ENCODE results near the gene STK25. TPM values are rescaled to one million over a fixed set of nuclear protein-coding genes. Genes with fewer than 3 reads are reported as not detected.

Gene STK25
- total and polyA plus RNA-seq, 2 donors = 86.6 to 198 TPM

- peaks cover 6 to 82% of the 10 kb centered on the region in 2 donors for H3K27me3 ChIP-seq (ENCODE audit: control insufficient read depth in 2 of 2, insufficient read depth in 1 of 2, low read length in 1 of 2)
- no peaks in the 10 kb centered on the region for H3K9me3 ChIP-seq (ENCODE audit: control insufficient read depth in 2 of 2, insufficient read depth in 1 of 2, low read length in 1 of 2)
- no peaks in the 10 kb centered on the region for H3K36me3 ChIP-seq (ENCODE audit: control insufficient read depth in 2 of 2, insufficient read depth in 2 of 2, low read length in 1 of 2)
- 64% methylated on average over 12 of the region's 12 CpGs for WGBS
- H3K4me1 ChIP-seq (ENCODE audit: control insufficient read depth in 2 of 2, insufficient read depth in 2 of 2, low read length in 2 of 2) = peaks cover 0 to 5% of the 10 kb centered on the region in 2 donors
- DNase-seq (ENCODE audit: low read depth in 6 of 9, low spot score in 9 of 9) = no peak
- no peak overlapping the region for H3K4me3 ChIP-seq (ENCODE audit: low read length in 2 of 2)
- H3K27ac ChIP-seq (ENCODE audit: low read depth in 1 of 2, low read length in 1 of 2) = no peak overlapping the region
Observed at GRCh38 chr2:241551599-241551997, 43.2 kb upstream of the STK25 start.

GRCh38 chr2:241550616-241551580 lies 42.5 kb upstream of the STK25 start:
- Histone ChIP-seq H3K36me3 (ENCODE audit: control insufficient read depth in 2 of 2, insufficient read depth in 2 of 2, low read length in 1 of 2) (no peaks in the 10 kb centered on the region), H3K4me1 (ENCODE audit: control insufficient read depth in 2 of 2, insufficient read depth in 2 of 2, low read length in 2 of 2) (peaks cover 0 to 5% of the 10 kb centered on the region in 2 donors), H3K27me3 (ENCODE audit: control insufficient read depth in 2 of 2, insufficient read depth in 1 of 2, low read length in 1 of 2) (peaks cover 6 to 83% of the 10 kb centered on the region in 2 donors), H3K27ac (ENCODE audit: low read depth in 1 of 2, low read length in 1 of 2) (no peak overlapping the region), H3K9me3 (ENCODE audit: control insufficient read depth in 2 of 2, insufficient read depth in 1 of 2, low read length in 1 of 2) (no peaks in the 10 kb centered on the region), H3K4me3 (ENCODE audit: low read length in 2 of 2) (no peak overlapping the region)
- WGBS = 65% methylated on average over 21 of the region's 21 CpGs
- no peak for DNase-seq (ENCODE audit: low read depth in 6 of 9, low spot score in 9 of 9)

- peaks cover 6 to 76% of the 10 kb centered on the region in 2 donors for H3K27me3 ChIP-seq (ENCODE audit: control insufficient read depth in 2 of 2, insufficient read depth in 1 of 2, low read length in 1 of 2)
- H3K27ac ChIP-seq (ENCODE audit: low read depth in 1 of 2, low read length in 1 of 2) = no peak overlapping the region
- H3K9me3 ChIP-seq (ENCODE audit: control insufficient read depth in 2 of 2, insufficient read depth in 1 of 2, low read length in 1 of 2) = no peaks in the 10 kb centered on the region
- 78% methylated on average over 3 of the region's 3 CpGs for whole genome bisulfite sequencing
- H3K36me3 ChIP-seq (ENCODE audit: control insufficient read depth in 2 of 2, insufficient read depth in 2 of 2, low read length in 1 of 2) = no peaks in the 10 kb centered on the region
- H3K4me3 ChIP-seq (ENCODE audit: low read length in 2 of 2) = no peak overlapping the region
- no peaks in the 10 kb centered on the region for H3K4me1 ChIP-seq (ENCODE audit: control insufficient read depth in 2 of 2, insufficient read depth in 2 of 2, low read length in 2 of 2)
- DNase-seq (ENCODE audit: low read depth in 6 of 9, low spot score in 9 of 9) = no peak
Observed at GRCh38 chr2:241548451-241548835, 40.1 kb upstream of the STK25 start.

GRCh38 chr2:241547781-241548450 lies 39.5 kb upstream of the STK25 start:
- WGBS = 93% methylated on average over 16 of the region's 16 CpGs
- Histone ChIP-seq H3K27ac (ENCODE audit: low read depth in 1 of 2, low read length in 1 of 2) (no peak overlapping the region), H3K9me3 (ENCODE audit: control insufficient read depth in 2 of 2, insufficient read depth in 1 of 2, low read length in 1 of 2) (no peaks in the 10 kb centered on the region), H3K4me3 (ENCODE audit: low read length in 2 of 2) (no peak overlapping the region), H3K27me3 (ENCODE audit: control insufficient read depth in 2 of 2, insufficient read depth in 1 of 2, low read length in 1 of 2) (peaks cover 9 to 81% of the 10 kb centered on the region in 2 donors), H3K4me1 (ENCODE audit: control insufficient read depth in 2 of 2, insufficient read depth in 2 of 2, low read length in 2 of 2) (no peaks in the 10 kb centered on the region), H3K36me3 (ENCODE audit: control insufficient read depth in 2 of 2, insufficient read depth in 2 of 2, low read length in 1 of 2) (no peaks in the 10 kb centered on the region)
- DNase-seq (ENCODE audit: low read depth in 6 of 9, low spot score in 9 of 9) = no peak

- H3K36me3 ChIP-seq (ENCODE audit: control insufficient read depth in 2 of 2, insufficient read depth in 2 of 2, low read length in 1 of 2) = no peaks in the 10 kb centered on the region
- no peak overlapping the region for H3K4me3 ChIP-seq (ENCODE audit: low read length in 2 of 2)
- peaks cover 15 to 81% of the 10 kb centered on the region in 2 donors for H3K27me3 ChIP-seq (ENCODE audit: control insufficient read depth in 2 of 2, insufficient read depth in 1 of 2, low read length in 1 of 2)
- no peak overlapping the region for H3K27ac ChIP-seq (ENCODE audit: low read depth in 1 of 2, low read length in 1 of 2)
- H3K4me1 ChIP-seq (ENCODE audit: control insufficient read depth in 2 of 2, insufficient read depth in 2 of 2, low read length in 2 of 2) = no peaks in the 10 kb centered on the region
- DNase-seq (ENCODE audit: low read depth in 6 of 9, low spot score in 9 of 9) = no peak
- WGBS = 46% methylated on average over 25 of the region's 25 CpGs
- no peaks in the 10 kb centered on the region for H3K9me3 ChIP-seq (ENCODE audit: control insufficient read depth in 2 of 2, insufficient read depth in 1 of 2, low read length in 1 of 2)
Observed at GRCh38 chr2:241546771-241547498, 38.6 kb upstream of the STK25 start.

- Histone ChIP-seq H3K36me3 (ENCODE audit: control insufficient read depth in 2 of 2, insufficient read depth in 2 of 2, low read length in 1 of 2) (no peaks in the 10 kb centered on the region), H3K4me1 (ENCODE audit: control insufficient read depth in 2 of 2, insufficient read depth in 2 of 2, low read length in 2 of 2) (peaks cover 0 to 6% of the 10 kb centered on the region in 2 donors), H3K27ac (ENCODE audit: low read depth in 1 of 2, low read length in 1 of 2) (no peak overlapping the region), H3K4me3 (ENCODE audit: low read length in 2 of 2) (no peak overlapping the region), H3K9me3 (ENCODE audit: control insufficient read depth in 2 of 2, insufficient read depth in 1 of 2, low read length in 1 of 2) (peaks cover 5 to 7% of the 10 kb centered on the region in 2 donors), H3K27me3 (ENCODE audit: control insufficient read depth in 2 of 2, insufficient read depth in 1 of 2, low read length in 1 of 2) (peaks cover 22 to 80% of the 10 kb centered on the region in 2 donors)
- 89% methylated on average over 12 of the region's 12 CpGs for WGBS
- DNase-seq (ENCODE audit: low read depth in 6 of 9, low spot score in 9 of 9) = no peak
Observed at GRCh38 chr2:241545523-241546473, 37.4 kb upstream of the STK25 start.

GRCh38 chr2:241545106-241545505 lies 36.7 kb upstream of the STK25 start:
- Histone ChIP-seq H3K27me3 (ENCODE audit: control insufficient read depth in 2 of 2, insufficient read depth in 1 of 2, low read length in 1 of 2) (peaks cover 29 to 80% of the 10 kb centered on the region in 2 donors), H3K4me1 (ENCODE audit: control insufficient read depth in 2 of 2, insufficient read depth in 2 of 2, low read length in 2 of 2) (peaks cover 0 to 6% of the 10 kb centered on the region in 2 donors), H3K4me3 (ENCODE audit: low read length in 2 of 2) (no peak overlapping the region), H3K9me3 (ENCODE audit: control insufficient read depth in 2 of 2, insufficient read depth in 1 of 2, low read length in 1 of 2) (peaks cover 5 to 7% of the 10 kb centered on the region in 2 donors), H3K27ac (ENCODE audit: low read depth in 1 of 2, low read length in 1 of 2) (no peak overlapping the region), H3K36me3 (ENCODE audit: control insufficient read depth in 2 of 2, insufficient read depth in 2 of 2, low read length in 1 of 2) (no peaks in the 10 kb centered on the region)
- DNase-seq (ENCODE audit: low read depth in 6 of 9, low spot score in 9 of 9) = no peak
- 85% methylated on average over 10 of the region's 10 CpGs for whole genome bisulfite sequencing

- DNase-seq (ENCODE audit: low read depth in 6 of 9, low spot score in 9 of 9) = no peak
- H3K4me1 ChIP-seq (ENCODE audit: control insufficient read depth in 2 of 2, insufficient read depth in 2 of 2, low read length in 2 of 2) = peaks cover 0 to 6% of the 10 kb centered on the region in 2 donors
- 85% methylated on average over 15 of the region's 15 CpGs for WGBS
- peaks cover 5 to 7% of the 10 kb centered on the region in 2 donors for H3K9me3 ChIP-seq (ENCODE audit: control insufficient read depth in 2 of 2, insufficient read depth in 1 of 2, low read length in 1 of 2)
- H3K4me3 ChIP-seq (ENCODE audit: low read length in 2 of 2) = no peak overlapping the region
- H3K27me3 ChIP-seq (ENCODE audit: control insufficient read depth in 2 of 2, insufficient read depth in 1 of 2, low read length in 1 of 2) = peaks cover 28 to 77% of the 10 kb centered on the region in 2 donors
- H3K36me3 ChIP-seq (ENCODE audit: control insufficient read depth in 2 of 2, insufficient read depth in 2 of 2, low read length in 1 of 2) = no peaks in the 10 kb centered on the region
- H3K27ac ChIP-seq (ENCODE audit: low read depth in 1 of 2, low read length in 1 of 2) = no peak overlapping the region
Observed at GRCh38 chr2:241542278-241542605, 33.9 kb upstream of the STK25 start.
